GM23338 (cell line): ENCODE measurements around the gene RAB9A. TPM values are rescaled to one million over a fixed set of nuclear protein-coding genes. Genes with fewer than 3 reads are reported as not detected.

Experiments
- ATAC-seq: fragments of 200-7000 bp; cut with Tn5 transposase; 3 replicates; pipeline ENCODE4 v1.9.1; 2020
- DNase-seq: peaks from one replicate; pipeline ENCODE4 v3.0.0-alpha.2; 2015; ENCODE audit warnings: low spot score
- H2AFZ ChIP-seq: fragments of 200-600 bp; sonication (generic); 2 replicates; pipeline ENCODE4 v1.8.0; 2016; ENCODE audit warnings: antibody characterized with exemption, mild to moderate bottlenecking, moderate library complexity
- H3F3A ChIP-seq: fragments of 200-600 bp; sonication (generic); replicated peaks from 2 replicates; pipeline ENCODE4 v1.8.0; 2017; ENCODE audit warnings: antibody characterized with exemption, mixed run types, low read depth
- H3K27ac ChIP-seq: fragments of 200-600 bp; sonication (generic); 2 replicates; pipeline ENCODE4 v1.6.1; 2016; ENCODE audit warnings: low read depth
- H3K27me3 ChIP-seq: fragments of 200-600 bp; sonication (generic); 2 replicates; pipeline ENCODE4 v1.8.0; 2016; ENCODE audit warnings: mild to moderate bottlenecking, mixed run types, moderate library complexity; ENCODE audit not compliant: insufficient read depth
- H3K36me3 ChIP-seq: fragments of 200-600 bp; sonication (generic); 2 replicates; pipeline ENCODE4 v1.8.0; 2016; ENCODE audit warnings: mild to moderate bottlenecking; ENCODE audit not compliant: insufficient read depth
- H3K4me1 ChIP-seq: fragments of 200-600 bp; sonication (generic); 2 replicates; pipeline ENCODE4 v1.8.0; 2016; ENCODE audit warnings: mild to moderate bottlenecking, moderate library complexity; ENCODE audit not compliant: insufficient read depth
- H3K4me2 ChIP-seq: fragments of 200-600 bp; sonication (generic); 2 replicates; pipeline ENCODE4 v1.7.1; 2017; ENCODE audit warnings: mixed run types
- H3K4me3 ChIP-seq: fragments of 200-600 bp; sonication (generic); 2 replicates; pipeline ENCODE4 v1.6.1; 2016; ENCODE audit warnings: mixed run types
- H3K79me2 ChIP-seq: fragments of 200-600 bp; sonication (generic); replicated peaks from 2 replicates; pipeline ENCODE4 v1.8.0; 2017; ENCODE audit warnings: mild to moderate bottlenecking; ENCODE audit not compliant: insufficient read depth
- H3K9me2 ChIP-seq: fragments of 200-600 bp; sonication (generic); 2 replicates; pipeline ENCODE4 v1.8.0; 2017; ENCODE audit not compliant: insufficient read depth
- H4K20me1 ChIP-seq: fragments of 200-600 bp; sonication (generic); replicated peaks from 2 replicates; pipeline ENCODE4 v1.8.0; 2017; ENCODE audit warnings: mild to moderate bottlenecking; ENCODE audit not compliant: insufficient read depth
- H3K27ac Mint-ChIP-seq: 2 replicates; pipeline ENCODE4 v1.8.0; 2020; ENCODE audit warnings: inconsistent platforms, mild to moderate bottlenecking, moderate library complexity, mixed read lengths
- H3K27me3 Mint-ChIP-seq: 3 replicates; pipeline ENCODE4 v1.8.0; 2022; ENCODE audit warnings: low read depth, mild to moderate bottlenecking, moderate library complexity, mixed read lengths, inconsistent platforms; ENCODE audit not compliant: insufficient read depth, poor library complexity
- H3K36me3 Mint-ChIP-seq: 3 replicates; pipeline ENCODE4 v1.8.0; 2021; ENCODE audit warnings: low read depth, mild to moderate bottlenecking, inconsistent platforms, moderate library complexity, mixed read lengths
- H3K4me1 Mint-ChIP-seq: 3 replicates; pipeline ENCODE4 v1.8.0; 2020; ENCODE audit warnings: mild to moderate bottlenecking, inconsistent platforms, mixed read lengths
- H3K4me3 Mint-ChIP-seq: 3 replicates; pipeline ENCODE4 v1.8.0; 2021; ENCODE audit warnings: moderate library complexity, mild to moderate bottlenecking, inconsistent platforms, mixed read lengths
- H3K9me3 Mint-ChIP-seq: 3 replicates; pipeline ENCODE4 v1.8.0; 2020; ENCODE audit warnings: moderate library complexity, mild to moderate bottlenecking, inconsistent platforms, mixed read lengths
- CREB1 ChIP-seq: fragments of 250-450 bp; sonication (Bioruptor Pico); IDR thresholded peaks from 2 replicates; pipeline ENCODE4 v1.5.0; 2020; ENCODE audit warnings: low read depth, mild to moderate bottlenecking, moderate library complexity
- CTCF ChIP-seq, 2 experiments: fragments of 200-600 bp in 1 of 2; sonication (generic) in 1 of 2; conservative IDR thresholded peaks; 2 replicates each; pipeline versions ENCODE4 v1.5.1 to v1.6.1; 2016 to 2017; ENCODE audit warnings: antibody characterized with exemption in 2 of 2, low read depth in 2 of 2, mild to moderate bottlenecking in 2 of 2, moderate library complexity in 1 of 2
- ETS1 ChIP-seq: IDR thresholded peaks from 2 replicates; pipeline ENCODE4 v1.6.1; 2016; ENCODE audit warnings: antibody characterized with exemption
- EZH2 ChIP-seq: fragments of 200-600 bp; sonication (generic); IDR thresholded peaks from one replicate; pipeline ENCODE4 v1.8.0; 2017; ENCODE audit warnings: antibody characterized with exemption, mild to moderate bottlenecking, low read depth; ENCODE audit not compliant: unreplicated experiment
- EZH2phosphoT487 ChIP-seq: fragments of 200-600 bp; sonication (generic); IDR thresholded peaks from one replicate; pipeline ENCODE4 v1.8.1; 2018; ENCODE audit warnings: antibody characterized with exemption; ENCODE audit not compliant: unreplicated experiment
- JUNB ChIP-seq: IDR thresholded peaks from one replicate; pipeline ENCODE4 v1.6.1; 2016; ENCODE audit warnings: antibody characterized with exemption; ENCODE audit not compliant: unreplicated experiment
- POLR2AphosphoS5 ChIP-seq: IDR thresholded peaks from 2 replicates; pipeline ENCODE4 v1.6.1; 2016; ENCODE audit warnings: antibody characterized with exemption, low read depth
- REST ChIP-seq: IDR thresholded peaks from one replicate; pipeline ENCODE4 v1.6.1; 2018; ENCODE audit warnings: antibody characterized with exemption; ENCODE audit not compliant: unreplicated experiment
- STAT1 ChIP-seq: IDR thresholded peaks from one replicate; pipeline ENCODE4 v1.6.1; 2016; ENCODE audit warnings: antibody characterized with exemption; ENCODE audit not compliant: unreplicated experiment
- ZNF114 ChIP-seq: fragments of 250-450 bp; sonication (Bioruptor Pico); IDR thresholded peaks from 2 replicates; pipeline ENCODE4 v1.5.0; 2020; ENCODE audit warnings: mild to moderate bottlenecking, moderate library complexity
- ZNF331 ChIP-seq: fragments of 250-450 bp; sonication (Bioruptor Pico); IDR thresholded peaks from 2 replicates; pipeline ENCODE4 v1.5.0; 2020; ENCODE audit warnings: low read depth, mild to moderate bottlenecking, moderate library complexity
- polyA plus RNA-seq: library from polyadenylated mRNA; unstranded; fragments of >200 nt; fragmentation: Nextera tagmentation; extraction: Ambion mirVana; gene quantifications from 2 replicates; pipeline ENCODE4 v1.2.1, GENCODE V29; 2016
- total RNA-seq: library from RNA; depleted of rRNA; stranded (reverse); fragments of >200 nt; shearing (Covaris generic); gene quantifications from 2 replicates; pipeline ENCODE4 v1.2.3, GENCODE V29; 2014

The RAB9A gene
- total and polyA plus RNA-seq, 2 experiments from 2014 or later = 43.3 to 45.1 TPM

- no peak for TF ChIP-seq REST
- no peak for TF ChIP-seq STAT1
- TF ChIP-seq JUNB = no peak
- no peak for TF ChIP-seq EZH2phosphoT487
- TF ChIP-seq ZNF331 = no peak
- no peak for TF ChIP-seq POLR2AphosphoS5
- TF ChIP-seq EZH2 = no peak
- TF ChIP-seq CREB1 (CRISPR knock-in tag) = no peak
- no peak for TF ChIP-seq ZNF114 (CRISPR knock-in tag)
- no peak for TF ChIP-seq CTCF (conservative IDR thresholded peaks at IDR 0.05; ENCODE audit: low read depth in 2 of 2)
- TF ChIP-seq ETS1 = no peak
Observed at GRCh38 chrX:13717700-13718472, 29.0 kb downstream of the RAB9A start (continued).

GRCh38 chrX:13719192-13719856, 30.4 kb downstream of the RAB9A start:
- Mint-ChIP-seq H3K9me3 (no peaks in the 10 kb centered on the region), H3K4me3 (no peak overlapping the region), H3K36me3 (peaks cover 41% of the 10 kb centered on the region), H3K4me1 (no peaks in the 10 kb centered on the region), H3K27me3 (no peaks in the 10 kb centered on the region), H3K27ac (no peak overlapping the region)
- DNase-seq (no peak), ATAC-seq (no peak)
- Histone ChIP-seq H3K36me3 (no peaks in the 10 kb centered on the region), H3K27ac (no peak overlapping the region), H3K27me3 (no peaks in the 10 kb centered on the region), H4K20me1 (no peaks in the 10 kb centered on the region), H2AFZ (no peak overlapping the region), H3F3A (no peaks in the 10 kb centered on the region), H3K4me3 (no peak overlapping the region), H3K9me2 (no peaks in the 10 kb centered on the region), H3K79me2 (peaks cover 12% of the 10 kb centered on the region), H3K4me1 (no peaks in the 10 kb centered on the region), H3K4me2 (no peak overlapping the region)
- TF ChIP-seq ETS1 (no peak), ZNF331 (no peak), CREB1 (CRISPR knock-in tag) (no peak), JUNB (no peak), REST (no peak), ZNF114 (CRISPR knock-in tag) (no peak), CTCF (conservative IDR thresholded peaks at IDR 0.05; ENCODE audit: low read depth in 2 of 2) (no peak)
